ENCODE results near the gene DLG2. TPM values are rescaled to one million over a fixed set of nuclear protein-coding genes. Genes with fewer than 3 reads are reported as not detected.

The DLG2 gene
- total RNA-seq, 4 donors from 2014 or later = 11.0 to 34.2 (median 19.8) TPM

DNA sequence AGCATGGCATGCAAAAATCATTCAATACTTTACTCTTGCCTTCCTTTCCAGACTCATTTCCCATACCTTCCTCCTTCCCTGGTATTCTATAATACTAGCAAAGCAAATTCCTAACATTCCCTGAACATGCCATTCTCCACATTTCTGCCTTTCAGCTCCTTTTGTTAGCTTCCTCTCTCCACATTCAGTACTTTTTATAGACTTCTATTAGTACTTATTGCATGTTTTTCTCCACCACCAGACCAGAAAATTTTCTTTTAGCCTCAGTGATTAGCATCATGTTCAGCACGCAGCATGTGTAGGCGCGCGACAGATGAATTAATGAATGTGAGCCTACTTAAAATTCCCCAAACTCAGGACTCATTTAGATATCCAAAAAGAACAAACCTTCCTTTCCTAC lies 935.3 kb downstream of the DLG2 start:
- no peak overlapping the region for H3K4me3 ChIP-seq
- H3K36me3 ChIP-seq = no peaks in the 10 kb centered on the region
- H3K4me1 ChIP-seq = no peaks in the 10 kb centered on the region
- no peaks in the 10 kb centered on the region for H3K9me3 ChIP-seq
- no peak overlapping the region for H3K27ac ChIP-seq
- no peak for ATAC-seq
- no peaks in the 10 kb centered on the region for H3K27me3 ChIP-seq
- WGBS, 2 donors (ENCODE audit: low coverage in 1 of 2) = 84 to 87% methylated on average over 4 of the region's 4 CpGs
- TF ChIP-seq EP300 (IDR thresholded peaks at IDR 0.05) = no peak
- TF ChIP-seq POLR2AphosphoS5 (IDR thresholded peaks at IDR 0.05) = no peak
- no peak for TF ChIP-seq POLR2A (IDR thresholded peaks at IDR 0.05)

DNA sequence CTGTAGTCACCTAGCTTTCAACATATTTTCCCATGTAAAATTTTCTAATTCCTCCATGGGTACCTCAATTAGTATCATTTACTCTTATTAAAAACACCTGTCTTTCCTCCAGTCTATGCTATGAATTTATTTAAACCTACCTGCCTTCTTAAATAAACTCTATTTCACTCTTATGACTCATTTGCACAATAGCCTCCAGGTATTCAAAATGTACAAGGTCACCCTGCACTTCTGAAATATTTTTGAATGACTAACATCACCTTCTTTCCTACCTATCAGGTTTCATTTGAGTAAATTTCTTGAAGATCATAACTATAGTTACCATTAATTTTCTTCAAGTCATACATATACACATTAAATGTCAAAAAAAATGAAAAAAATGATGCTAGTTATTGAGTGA lies 939.7 kb downstream of the DLG2 start:
- Histone ChIP-seq H3K4me1 (no peaks in the 10 kb centered on the region), H3K36me3 (no peaks in the 10 kb centered on the region), H3K27ac (no peak overlapping the region), H3K27me3 (no peaks in the 10 kb centered on the region), H3K9me3 (no peaks in the 10 kb centered on the region), H3K4me3 (no peak overlapping the region)
- no peak for ATAC-seq
- TF ChIP-seq, protein P1, sequence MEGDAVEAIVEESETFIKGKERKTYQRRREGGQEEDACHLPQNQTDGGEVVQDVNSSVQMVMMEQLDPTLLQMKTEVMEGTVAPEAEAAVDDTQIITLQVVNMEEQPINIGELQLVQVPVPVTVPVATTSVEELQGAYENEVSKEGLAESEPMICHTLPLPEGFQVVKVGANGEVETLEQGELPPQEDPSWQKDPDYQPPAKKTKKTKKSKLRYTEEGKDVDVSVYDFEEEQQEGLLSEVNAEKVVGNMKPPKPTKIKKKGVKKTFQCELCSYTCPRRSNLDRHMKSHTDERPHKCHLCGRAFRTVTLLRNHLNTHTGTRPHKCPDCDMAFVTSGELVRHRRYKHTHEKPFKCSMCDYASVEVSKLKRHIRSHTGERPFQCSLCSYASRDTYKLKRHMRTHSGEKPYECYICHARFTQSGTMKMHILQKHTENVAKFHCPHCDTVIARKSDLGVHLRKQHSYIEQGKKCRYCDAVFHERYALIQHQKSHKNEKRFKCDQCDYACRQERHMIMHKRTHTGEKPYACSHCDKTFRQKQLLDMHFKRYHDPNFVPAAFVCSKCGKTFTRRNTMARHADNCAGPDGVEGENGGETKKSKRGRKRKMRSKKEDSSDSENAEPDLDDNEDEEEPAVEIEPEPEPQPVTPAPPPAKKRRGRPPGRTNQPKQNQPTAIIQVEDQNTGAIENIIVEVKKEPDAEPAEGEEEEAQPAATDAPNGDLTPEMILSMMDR (IDR thresholded peaks at IDR 0.05) = no peak
- TF ChIP-seq POLR2A (IDR thresholded peaks at IDR 0.05) = no peak
- TF ChIP-seq POLR2AphosphoS5 (IDR thresholded peaks at IDR 0.05) = no peak
- no peak for TF ChIP-seq EP300 (IDR thresholded peaks at IDR 0.05)

DNA sequence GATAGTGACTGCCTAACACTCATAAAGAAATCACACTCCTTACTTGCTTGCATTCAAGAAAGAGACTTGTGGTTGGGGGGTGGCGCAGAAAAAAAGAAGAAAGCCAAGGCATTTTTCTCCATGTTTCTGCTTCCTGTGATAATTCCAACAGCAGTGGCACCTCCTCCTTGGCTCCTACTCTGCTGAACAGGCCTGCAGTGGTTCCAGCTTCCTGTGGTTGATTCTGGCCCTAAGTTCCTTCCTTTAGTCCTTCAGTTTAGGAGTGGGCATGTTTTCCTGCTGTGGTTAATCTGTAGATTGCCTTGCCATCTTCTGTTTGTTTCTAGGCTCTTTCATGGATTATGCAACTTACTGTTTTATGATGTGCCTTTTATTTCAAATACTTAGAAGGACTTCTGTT lies 940.4 kb downstream of the DLG2 start:
- TF ChIP-seq EP300 (IDR thresholded peaks at IDR 0.05) (no peak), POLR2AphosphoS5 (IDR thresholded peaks at IDR 0.05) (no peak), POLR2A (IDR thresholded peaks at IDR 0.05) (no peak)
- TF ChIP-seq, protein P1 (IDR thresholded peaks at IDR 0.05) = no peak
- no peaks in the 10 kb centered on the region for H3K4me1 ChIP-seq
- H3K36me3 ChIP-seq = no peaks in the 10 kb centered on the region
- no peaks in the 10 kb centered on the region for H3K27me3 ChIP-seq
- H3K27ac ChIP-seq = no peak overlapping the region
- 88% methylated on average over 1 of the region's 1 CpG; no CpG with 5 or more reads in 1 of the 2 donors for WGBS, 2 donors (ENCODE audit: low coverage in 1 of 2)
- no peaks in the 10 kb centered on the region for H3K9me3 ChIP-seq
- no peak for ATAC-seq
- no peak overlapping the region for H3K4me3 ChIP-seq

DNA sequence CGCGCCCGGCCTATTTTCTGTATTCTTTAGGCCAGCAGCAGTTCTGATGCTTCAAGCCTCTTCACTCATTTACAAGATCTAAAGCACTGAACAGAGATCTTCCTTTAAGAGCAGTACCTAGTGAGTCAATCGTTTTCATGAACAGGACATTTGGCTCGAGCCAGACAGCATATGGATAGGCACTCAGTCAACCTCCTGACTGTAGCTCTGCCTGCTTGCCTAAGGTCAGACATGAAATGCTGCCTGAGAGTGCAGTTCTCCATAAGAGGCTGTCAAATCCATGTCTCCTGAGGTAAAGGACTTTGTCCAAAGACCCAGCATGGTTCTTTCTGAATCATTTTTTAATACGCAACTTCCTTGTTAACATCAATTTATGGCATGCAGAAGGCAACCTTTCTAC lies 941.2 kb downstream of the DLG2 start:
- no peaks in the 10 kb centered on the region for H3K9me3 ChIP-seq
- 86 to 92% methylated on average over 2 to 6 of the region's 6 CpGs for WGBS, 2 donors (ENCODE audit: low coverage in 1 of 2)
- no peaks in the 10 kb centered on the region for H3K4me1 ChIP-seq
- no peak overlapping the region for H3K4me3 ChIP-seq
- no peaks in the 10 kb centered on the region for H3K36me3 ChIP-seq
- no peak for ATAC-seq
- TF ChIP-seq POLR2A (IDR thresholded peaks at IDR 0.05) (no peak), POLR2AphosphoS5 (IDR thresholded peaks at IDR 0.05) (no peak), EP300 (IDR thresholded peaks at IDR 0.05) (no peak)
- TF ChIP-seq, protein P1 (IDR thresholded peaks at IDR 0.05) = no peak
- H3K27ac ChIP-seq = no peak overlapping the region
- H3K27me3 ChIP-seq = no peaks in the 10 kb centered on the region

DNA sequence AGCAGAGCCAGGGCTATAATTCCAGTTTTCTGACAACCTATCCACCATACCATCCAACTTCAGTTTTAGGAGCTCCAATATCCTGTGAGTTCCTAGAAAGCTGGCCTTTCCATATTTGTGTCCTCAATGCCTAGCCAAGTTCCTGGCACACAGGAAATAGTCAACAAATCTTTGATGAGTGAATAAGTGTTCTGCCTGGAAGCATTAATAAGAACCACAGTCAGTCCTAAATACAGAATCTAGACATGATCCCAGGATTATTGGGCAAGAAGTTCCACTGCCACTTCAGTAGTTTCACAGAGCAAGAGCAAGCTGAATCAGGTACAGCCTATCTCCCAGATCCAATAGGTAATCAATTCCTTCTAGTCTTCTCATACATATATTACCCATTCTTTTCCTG lies 942.0 kb downstream of the DLG2 start:
- H3K27ac ChIP-seq = no peak overlapping the region
- H3K4me3 ChIP-seq = no peak overlapping the region
- no peaks in the 10 kb centered on the region for H3K4me1 ChIP-seq
- H3K9me3 ChIP-seq = no peaks in the 10 kb centered on the region
- ATAC-seq = no peak
- TF ChIP-seq POLR2AphosphoS5 (IDR thresholded peaks at IDR 0.05) (no peak), EP300 (IDR thresholded peaks at IDR 0.05) (no peak), POLR2A (IDR thresholded peaks at IDR 0.05) (no peak)
- TF ChIP-seq, protein P1 (IDR thresholded peaks at IDR 0.05) = no peak
- no peaks in the 10 kb centered on the region for H3K36me3 ChIP-seq
- no peaks in the 10 kb centered on the region for H3K27me3 ChIP-seq
